DND-41 (cell line): Measurements from ENCODE around the gene MVP.

ENCODE experiments used
- EZH2 ChIP-seq: IDR thresholded peaks from 3 replicates; pipeline ENCODE4 v1.6.1; 2012; ENCODE audit warnings: borderline replicate concordance, low read depth, mild to moderate bottlenecking, moderate library complexity, low read length, inconsistent platforms; ENCODE audit not compliant: severe bottlenecking
- TF ChIP-seq, protein P1 (sequence below): IDR thresholded peaks from 2 replicates; pipeline ENCODE4 v1.5.1; 2012; ENCODE audit warnings: borderline replicate concordance, low read length, moderate library complexity, mild to moderate bottlenecking; ENCODE audit not compliant: poor library complexity, severe bottlenecking; ENCODE audit errors: extremely low read depth

- TF ChIP-seq, protein P1, sequence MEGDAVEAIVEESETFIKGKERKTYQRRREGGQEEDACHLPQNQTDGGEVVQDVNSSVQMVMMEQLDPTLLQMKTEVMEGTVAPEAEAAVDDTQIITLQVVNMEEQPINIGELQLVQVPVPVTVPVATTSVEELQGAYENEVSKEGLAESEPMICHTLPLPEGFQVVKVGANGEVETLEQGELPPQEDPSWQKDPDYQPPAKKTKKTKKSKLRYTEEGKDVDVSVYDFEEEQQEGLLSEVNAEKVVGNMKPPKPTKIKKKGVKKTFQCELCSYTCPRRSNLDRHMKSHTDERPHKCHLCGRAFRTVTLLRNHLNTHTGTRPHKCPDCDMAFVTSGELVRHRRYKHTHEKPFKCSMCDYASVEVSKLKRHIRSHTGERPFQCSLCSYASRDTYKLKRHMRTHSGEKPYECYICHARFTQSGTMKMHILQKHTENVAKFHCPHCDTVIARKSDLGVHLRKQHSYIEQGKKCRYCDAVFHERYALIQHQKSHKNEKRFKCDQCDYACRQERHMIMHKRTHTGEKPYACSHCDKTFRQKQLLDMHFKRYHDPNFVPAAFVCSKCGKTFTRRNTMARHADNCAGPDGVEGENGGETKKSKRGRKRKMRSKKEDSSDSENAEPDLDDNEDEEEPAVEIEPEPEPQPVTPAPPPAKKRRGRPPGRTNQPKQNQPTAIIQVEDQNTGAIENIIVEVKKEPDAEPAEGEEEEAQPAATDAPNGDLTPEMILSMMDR, result no peak
- no peak for TF ChIP-seq EZH2
Measured at GRCh38 chr16:29871822-29872546, 51.7 kb downstream of the MVP start.
